Stimulated activated CD8-positive, alpha-beta memory T cell treated with anti-CD3 and anti-CD28 coated beads, Interleukin-15, amount 100 ng/mL, for 1 hour (primary cell): ENCODE measurements around the gene DGLUCY.
"Not testable (repeated sequence)": the region's sequence is repeated elsewhere in the genome, so short reads cannot be mapped to it uniquely, and the experiment has no call there.

Experiments
- DNase-seq: peaks from one replicate; pipeline ENCODE4 v3.0.0-alpha.2; 2020; ENCODE audit warnings: low read depth

DGLUCY gene

DNA sequence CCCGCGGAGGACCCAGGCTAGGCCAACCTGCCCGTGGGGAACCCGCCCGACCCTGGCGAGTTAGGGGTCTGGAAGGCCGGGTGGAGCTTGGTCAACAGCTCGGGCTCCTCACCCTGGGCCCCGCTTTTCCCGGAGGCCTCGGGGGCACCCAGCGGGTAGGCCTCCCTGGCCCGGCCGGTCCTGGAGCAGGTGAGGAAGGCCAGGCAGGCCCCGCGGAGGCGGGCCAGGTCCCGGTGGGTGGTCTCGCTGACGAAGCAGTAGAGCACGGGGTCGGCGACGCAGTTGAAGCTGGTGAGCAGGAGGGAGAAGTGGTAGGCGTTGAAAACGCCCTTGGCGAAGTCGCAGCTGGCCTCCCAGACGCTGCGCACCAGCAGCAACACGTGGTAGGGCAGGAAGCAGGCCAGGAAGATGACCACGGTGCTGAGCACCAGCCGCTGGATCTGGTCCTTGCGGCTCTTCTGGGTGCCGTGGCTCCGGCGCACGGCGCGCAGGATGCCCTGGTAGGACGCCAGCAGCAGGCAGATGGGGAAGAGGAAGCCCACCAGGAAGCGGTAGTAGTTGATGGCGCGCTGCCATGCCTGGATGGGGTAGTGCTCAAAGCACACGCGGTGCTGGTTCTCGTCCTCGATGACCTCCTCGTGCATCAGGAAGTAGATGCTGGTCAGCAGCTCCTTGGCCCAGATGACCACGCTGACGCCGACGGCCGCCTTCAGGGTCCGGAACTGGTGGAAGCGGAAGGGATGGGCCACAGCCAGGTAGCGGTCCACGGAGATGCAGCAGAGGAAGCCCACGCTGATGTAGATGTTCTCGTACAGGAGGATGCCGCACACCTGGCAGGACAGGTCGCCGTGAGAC, 120.3 kb downstream of the DGLUCY start:
- DNase-seq, result no peak

DNA sequence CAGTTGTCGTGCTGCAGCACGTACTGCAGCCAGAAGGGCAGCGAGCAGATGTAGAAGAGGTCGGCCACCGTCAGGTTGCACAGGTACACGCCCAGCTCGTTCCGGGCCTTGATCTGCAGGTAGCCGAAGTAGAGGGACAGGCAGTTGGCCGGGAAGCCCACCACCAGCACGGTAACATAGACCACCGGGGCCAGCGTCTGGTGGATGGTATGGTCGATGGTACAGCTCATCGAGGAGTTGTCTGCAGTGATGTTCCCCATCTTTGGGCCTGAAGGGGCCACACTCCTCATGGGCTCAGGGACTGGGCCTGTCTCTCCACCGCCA, 120.9 kb downstream of the DGLUCY start:
- DNase-seq, result no peak

DNA sequence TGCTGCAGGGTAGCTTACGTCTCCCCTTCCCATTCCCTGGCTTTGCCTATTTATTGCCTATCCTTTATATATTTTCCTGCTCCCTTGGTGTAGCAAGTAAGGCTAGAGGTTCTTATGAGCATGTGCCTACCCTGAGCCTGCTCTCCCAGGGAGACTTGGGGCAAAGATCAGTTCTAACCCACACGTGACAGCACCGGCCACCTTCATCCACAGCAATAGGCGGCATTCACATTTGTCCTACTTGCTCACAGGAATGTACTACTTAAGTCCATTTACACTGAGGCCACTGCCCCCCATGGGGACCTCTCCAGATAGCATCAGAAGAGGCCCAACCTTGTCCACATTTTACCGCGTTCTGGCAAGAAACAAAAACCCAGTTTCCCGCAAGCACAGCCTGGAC, 122.0 kb downstream of the DGLUCY start:
- DNase-seq, result no peak

GRCh38 chr14:91237219-91237618, 123.3 kb downstream of the DGLUCY start:
- no peak for DNase-seq

DNA sequence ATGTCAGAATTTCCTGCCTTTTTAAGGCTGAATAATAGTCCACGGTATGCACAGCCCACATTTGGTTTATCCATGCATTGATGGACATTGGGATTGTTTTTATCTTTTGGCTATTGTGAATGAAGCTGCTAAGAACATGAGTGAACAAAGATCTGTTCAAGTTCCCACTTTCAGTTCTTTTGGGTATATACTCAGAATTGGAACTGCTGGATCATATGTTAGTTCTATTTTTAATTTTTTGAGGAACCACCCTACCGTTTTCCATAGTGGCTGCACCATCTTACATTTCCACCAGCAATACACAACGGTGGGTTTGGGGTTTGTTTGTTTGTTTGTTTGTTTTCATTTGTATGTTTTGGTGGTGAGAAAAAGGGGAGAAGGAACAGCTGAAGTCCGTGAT, 124.2 kb downstream of the DGLUCY start:
- no peak for DNase-seq

- no peak for DNase-seq
Observed at GRCh38 chr14:91238661-91239060, 124.8 kb downstream of the DGLUCY start.

DNA sequence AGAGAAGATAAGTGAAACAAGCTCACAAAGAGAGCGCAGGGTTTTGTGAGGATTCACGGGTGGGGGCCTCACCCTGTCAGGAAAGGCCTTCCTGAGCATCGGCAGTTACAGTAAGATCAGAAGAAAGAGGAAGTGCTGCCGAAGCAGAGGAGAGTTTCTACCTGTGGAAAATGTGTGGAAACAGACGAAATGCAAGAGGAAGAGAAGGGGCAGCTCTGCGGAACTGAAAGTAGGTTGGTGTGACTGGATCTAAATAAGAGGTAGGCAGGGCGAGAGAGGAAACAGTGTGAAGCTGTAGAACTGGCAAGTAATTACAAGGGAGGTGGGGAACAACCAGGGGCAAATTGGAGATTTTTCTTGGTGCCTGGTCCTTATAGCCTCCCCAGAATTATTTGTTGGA, 128.0 kb downstream of the DGLUCY start:
- no peak for DNase-seq

GRCh38 chr14:91242635-91243034, 128.8 kb downstream of the DGLUCY start:
- DNase-seq, result no peak

DNA sequence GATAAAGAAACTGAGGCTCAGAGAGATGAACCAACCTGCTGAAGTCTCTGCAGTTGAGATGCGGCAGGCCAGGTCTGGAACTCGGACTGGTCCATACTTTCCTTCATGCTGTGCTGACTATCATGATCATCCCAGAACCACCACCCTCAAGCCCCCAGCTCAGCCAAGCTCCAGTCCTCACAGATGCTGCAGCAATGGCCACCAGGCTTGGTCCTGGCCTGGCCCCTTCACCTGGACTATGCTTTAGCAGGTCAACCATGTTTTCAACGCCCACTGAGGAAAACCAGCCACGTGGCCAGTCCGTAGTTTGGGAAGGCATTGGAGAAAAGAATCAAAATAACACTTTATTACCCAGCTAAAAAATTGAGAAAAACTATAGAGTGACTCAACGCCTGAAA, 129.2 kb downstream of the DGLUCY start:
- DNase-seq, result no peak

DNA sequence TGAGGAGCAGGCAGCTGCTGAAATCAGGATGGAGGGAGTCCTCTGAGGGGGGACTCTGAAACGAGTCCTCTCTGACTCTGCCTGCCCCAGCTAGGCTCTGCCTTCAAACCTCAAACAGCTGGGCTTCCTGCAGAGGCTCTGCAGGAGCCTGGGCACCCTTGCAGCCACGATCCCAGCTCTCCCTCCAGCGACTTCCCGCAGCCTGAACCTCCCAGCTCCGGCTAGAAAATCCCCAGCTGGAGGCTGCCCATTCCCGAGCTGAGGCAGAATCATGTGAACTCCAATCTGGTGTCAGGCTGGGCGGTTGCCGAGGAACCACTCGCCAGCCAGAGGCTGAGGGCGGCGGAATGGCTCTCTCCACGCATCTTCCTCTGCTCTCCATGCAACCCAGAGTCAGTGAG, 130.6 kb downstream of the DGLUCY start, which contains the start of gene GPR68:
Gene GPR68 (minus strand): TSS at position 204 of the 401 bp plus-strand sequence. CDS start 9,654 bp downstream, outside the sequence.
- no peak for DNase-seq

DNA sequence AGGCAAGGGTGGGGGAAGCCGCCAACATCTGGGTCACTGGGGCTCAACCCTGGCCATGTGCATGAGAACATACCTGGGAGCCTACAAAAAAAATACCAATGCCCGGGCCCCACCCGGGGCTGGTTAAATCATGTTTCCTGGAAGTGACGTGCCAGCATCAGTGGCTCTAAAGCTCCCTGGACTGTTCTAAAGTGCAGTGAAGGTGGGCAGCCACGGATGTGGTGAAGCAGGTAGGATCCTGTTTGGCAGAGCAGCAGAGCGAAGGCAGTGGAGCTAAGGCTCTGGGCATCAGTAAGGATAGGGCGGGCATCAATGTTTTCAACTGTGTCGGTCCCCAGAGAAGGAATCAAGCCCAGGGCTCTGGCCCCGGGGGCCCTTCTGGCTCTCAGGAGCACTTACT, 131.2 kb downstream of the DGLUCY start:
- no peak for DNase-seq

- not testable (repeated sequence) for DNase-seq
Observed at GRCh38 chr14:91245616-91246015, 131.7 kb downstream of the DGLUCY start.

DNA sequence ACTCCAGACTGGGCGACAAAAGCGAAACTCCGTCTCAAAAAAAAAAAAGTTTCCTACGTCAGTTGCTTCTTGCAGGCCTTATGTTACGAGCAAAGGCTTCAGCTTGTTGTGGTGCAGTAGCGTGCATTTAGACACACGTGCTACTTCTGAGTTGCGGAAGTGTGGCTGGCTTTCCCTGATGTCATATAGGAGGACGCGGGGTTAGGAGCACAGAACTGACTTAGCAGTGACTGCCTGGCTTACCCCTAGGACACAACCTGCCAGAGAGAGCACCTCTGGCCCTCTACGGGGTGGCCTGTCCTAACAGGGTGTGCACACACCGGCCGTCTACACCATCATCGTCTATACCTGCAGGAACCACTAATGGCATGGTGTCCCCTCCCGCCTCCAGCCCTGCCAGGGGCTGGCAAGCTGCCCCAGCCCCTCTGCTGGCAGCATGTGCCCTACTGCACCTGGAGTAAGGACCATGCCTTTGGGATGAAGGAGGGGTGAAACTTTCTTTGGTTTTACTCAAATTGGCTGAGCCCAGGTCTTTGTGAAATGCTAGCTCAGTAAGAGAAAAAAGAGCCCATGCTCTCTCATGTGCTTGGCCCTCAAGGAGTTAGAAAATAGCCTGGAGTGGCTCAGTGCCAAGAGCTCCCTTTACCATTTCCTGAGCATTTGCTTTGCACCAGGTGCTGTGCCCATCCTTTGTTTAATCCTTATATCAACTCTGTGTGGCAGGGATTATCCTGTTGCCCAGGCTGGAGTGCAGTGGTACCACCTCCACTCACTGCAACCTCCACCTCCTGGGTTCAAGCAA, 132.4 kb downstream of the DGLUCY start:
- DNase-seq, result no peak

GRCh38 chr14:91249841-91250616, 136.2 kb downstream of the DGLUCY start:
- DNase-seq, result no peak

GRCh38 chr14:91250912-91251311, 137.0 kb downstream of the DGLUCY start:
- DNase-seq, result no peak

DNA sequence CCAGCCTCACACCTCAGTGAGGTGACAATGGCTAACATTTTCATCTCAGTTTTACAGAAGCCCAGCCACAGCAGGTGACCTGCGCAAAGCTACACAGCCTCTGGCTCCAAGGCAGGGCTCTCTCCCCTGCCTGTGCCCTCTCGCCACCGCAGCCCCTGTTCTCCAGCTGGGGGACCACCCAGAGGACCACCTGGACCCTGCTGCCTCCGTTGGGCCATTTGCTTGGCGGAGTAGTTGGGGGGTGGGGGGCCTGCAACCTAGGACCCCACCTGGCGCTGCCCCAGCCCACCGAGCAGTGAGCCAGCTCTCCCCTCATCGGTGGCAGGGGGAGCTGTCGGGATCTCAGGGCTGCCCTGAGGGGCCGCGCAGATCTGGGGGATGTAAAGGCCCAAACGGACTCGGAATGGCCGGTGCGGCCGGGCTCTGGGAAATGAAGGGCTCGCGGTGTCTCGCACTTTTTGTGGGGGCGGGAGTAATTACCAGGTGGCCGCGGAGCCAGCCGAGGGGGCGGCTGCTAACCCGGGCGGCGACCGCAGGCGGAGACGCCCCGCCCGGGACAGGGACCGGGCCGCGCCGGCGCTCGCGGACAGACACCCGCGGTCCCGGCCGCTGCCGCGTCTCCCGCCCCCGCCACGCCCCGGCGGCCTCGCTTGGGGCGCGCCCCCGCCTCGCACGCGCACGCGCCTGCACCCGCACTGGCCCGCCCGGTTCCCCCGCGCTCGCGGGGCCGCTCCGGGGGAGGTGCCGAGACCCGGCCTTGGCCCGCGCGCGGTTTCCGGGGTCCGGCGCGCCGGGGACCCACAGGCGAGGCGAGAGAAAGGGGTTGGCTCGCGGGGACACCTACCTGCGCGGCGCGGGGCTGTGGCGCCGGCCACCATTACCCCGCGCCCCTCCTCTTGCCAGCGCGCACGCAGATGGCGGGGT, 139.3 kb downstream of the DGLUCY start:
- no peak for DNase-seq

GRCh38 chr14:91253795-91254323, 140.0 kb downstream of the DGLUCY start:
- DNase-seq, result no peak

- DNase-seq, result no peak
Observed at GRCh38 chr14:91254461-91254860, 140.6 kb downstream of the DGLUCY start.

- DNase-seq, result no peak
Observed at GRCh38 chr14:91255026-91255695, 141.3 kb downstream of the DGLUCY start.

DNA sequence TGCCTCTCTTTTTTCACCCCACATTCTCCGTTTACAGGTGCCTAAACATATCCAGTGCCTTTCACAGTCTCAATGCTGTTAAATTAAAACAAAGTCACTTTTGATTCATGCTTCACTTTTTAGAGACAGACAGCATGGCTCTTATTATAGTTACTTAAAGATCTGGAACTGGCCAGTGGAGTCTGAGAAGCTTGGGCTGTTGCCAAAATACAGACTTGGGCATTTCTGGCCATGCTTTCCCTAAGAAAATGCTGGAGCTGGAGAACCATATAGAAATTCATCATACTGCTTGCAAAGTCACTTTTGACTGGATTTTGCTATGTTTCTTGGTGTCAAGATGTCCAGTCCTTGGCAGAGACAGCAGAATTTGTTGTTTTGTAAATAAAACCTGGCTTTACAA, 142.8 kb downstream of the DGLUCY start:
- DNase-seq, result no peak
